ENCODE data around the gene NANOS3.

The NANOS3 gene

GRCh38 chr19:13834244-13835069 is 42.5 kb upstream of the NANOS3 start:
- no peak overlapping the region for H3K4me3 ChIP-seq (ENCODE audit: low read depth, low read length)

GRCh38 chr19:13835791-13836723 is 40.9 kb upstream of the NANOS3 start:
- TF ChIP-seq CTCF (IDR thresholded peaks at IDR 0.05; ENCODE audit: borderline replicate concordance, insufficient read depth, low read depth, low read length) = no peak
- H3K4me3 ChIP-seq (ENCODE audit: low read depth, low read length) = no peak overlapping the region

More at GRCh38 chr19:13834244-13835069, 42.5 kb upstream of the NANOS3 start:
- TF ChIP-seq CTCF (IDR thresholded peaks at IDR 0.05; ENCODE audit: borderline replicate concordance, insufficient read depth, low read depth, low read length) = no peak

- peak overlapping the region; percentile 44 for H3K4me3 ChIP-seq (ENCODE audit: low read depth, low read length)
- no peak for TF ChIP-seq CTCF (IDR thresholded peaks at IDR 0.05; ENCODE audit: borderline replicate concordance, insufficient read depth, low read depth, low read length)
Measured at GRCh38 chr19:13838435-13839129, 38.4 kb upstream of the NANOS3 start.

GRCh38 chr19:13839130-13839937 is 37.6 kb upstream of the NANOS3 start:
- TF ChIP-seq CTCF (IDR thresholded peaks at IDR 0.05; ENCODE audit: borderline replicate concordance, insufficient read depth, low read depth, low read length) = 0 out of 2 replicates have a peak, but pooled peaks have one; percentile 2
- peak overlapping the region; percentile 44 for H3K4me3 ChIP-seq (ENCODE audit: low read depth, low read length)

- H3K4me3 ChIP-seq (ENCODE audit: low read depth, low read length) = peak overlapping the region; percentile 44
- no peak for TF ChIP-seq CTCF (IDR thresholded peaks at IDR 0.05; ENCODE audit: borderline replicate concordance, insufficient read depth, low read depth, low read length)
Measured at GRCh38 chr19:13839938-13840304, 37.0 kb upstream of the NANOS3 start.
